RKO (cell line): ENCODE results near the gene CD247.

ENCODE experiments used
- DNase-seq: peaks from one replicate; pipeline ENCODE4 v3.0.0-alpha.2; 2016; ENCODE audit warnings: low spot score

The CD247 gene

DNA sequence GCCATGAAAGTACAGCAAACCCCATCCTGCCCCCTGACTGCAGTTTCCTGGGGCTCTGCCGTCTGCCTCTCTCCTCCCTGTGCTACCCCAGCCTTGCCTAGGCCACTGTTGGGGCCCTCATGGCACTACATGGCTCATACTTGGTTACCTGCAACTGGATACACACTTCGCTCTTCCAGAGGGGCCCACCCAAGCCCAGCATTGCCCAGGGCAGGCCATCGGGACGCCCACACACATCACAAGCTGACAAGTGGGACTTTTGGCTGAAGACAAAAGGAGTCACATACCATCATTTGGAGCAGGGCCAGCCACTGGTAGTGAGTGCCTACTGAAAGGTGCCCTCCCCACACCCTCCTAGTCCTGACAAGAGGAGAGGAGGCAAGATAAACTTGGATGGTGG is 82.8 kb downstream of the CD247 start:
- DNase-seq, result no peak

DNA sequence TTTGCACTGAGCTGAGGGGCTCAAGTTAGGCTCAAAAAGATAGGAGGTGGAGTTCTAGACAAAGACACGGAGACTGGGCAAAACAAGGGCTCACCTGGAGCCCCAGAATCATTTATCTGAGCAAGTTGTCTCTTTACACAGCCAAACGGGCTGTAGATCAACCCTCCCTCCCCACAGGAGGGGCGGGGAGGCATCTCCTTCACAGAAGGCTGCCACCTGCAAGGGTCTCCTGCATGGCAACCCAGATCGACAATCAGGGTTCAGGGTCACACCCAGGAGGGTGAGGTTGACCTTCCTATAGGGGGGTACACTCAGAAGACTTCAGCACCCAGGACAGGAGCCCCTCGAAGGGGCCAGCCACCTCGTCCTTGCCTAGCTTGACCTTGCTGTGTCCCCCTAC is 84.0 kb downstream of the CD247 start:
- DNase-seq, result no peak

- no peak for DNase-seq
Observed at GRCh38 chr1:167433884-167434283, 84.4 kb downstream of the CD247 start.

DNA sequence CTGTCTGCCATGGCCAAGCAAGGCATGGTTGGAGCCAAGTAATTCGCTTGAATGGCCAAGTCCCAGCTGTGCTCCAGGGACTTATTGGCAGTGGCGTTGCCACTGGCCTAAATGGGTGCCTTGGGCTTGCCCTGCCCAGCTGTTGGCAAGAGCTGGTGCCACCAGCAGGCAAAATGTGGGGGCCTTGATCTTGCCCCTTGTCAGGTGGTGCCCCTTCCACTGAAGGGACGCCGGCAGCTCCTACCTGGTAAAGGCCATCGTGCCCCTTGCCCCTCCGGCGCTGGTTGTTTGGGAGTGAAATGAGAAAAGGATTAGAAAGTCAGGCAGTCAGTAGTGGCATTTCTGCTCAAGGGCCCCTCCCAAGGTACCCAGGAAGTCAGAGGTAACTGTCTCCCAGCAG is 85.5 kb downstream of the CD247 start:
- DNase-seq, result no peak

DNA sequence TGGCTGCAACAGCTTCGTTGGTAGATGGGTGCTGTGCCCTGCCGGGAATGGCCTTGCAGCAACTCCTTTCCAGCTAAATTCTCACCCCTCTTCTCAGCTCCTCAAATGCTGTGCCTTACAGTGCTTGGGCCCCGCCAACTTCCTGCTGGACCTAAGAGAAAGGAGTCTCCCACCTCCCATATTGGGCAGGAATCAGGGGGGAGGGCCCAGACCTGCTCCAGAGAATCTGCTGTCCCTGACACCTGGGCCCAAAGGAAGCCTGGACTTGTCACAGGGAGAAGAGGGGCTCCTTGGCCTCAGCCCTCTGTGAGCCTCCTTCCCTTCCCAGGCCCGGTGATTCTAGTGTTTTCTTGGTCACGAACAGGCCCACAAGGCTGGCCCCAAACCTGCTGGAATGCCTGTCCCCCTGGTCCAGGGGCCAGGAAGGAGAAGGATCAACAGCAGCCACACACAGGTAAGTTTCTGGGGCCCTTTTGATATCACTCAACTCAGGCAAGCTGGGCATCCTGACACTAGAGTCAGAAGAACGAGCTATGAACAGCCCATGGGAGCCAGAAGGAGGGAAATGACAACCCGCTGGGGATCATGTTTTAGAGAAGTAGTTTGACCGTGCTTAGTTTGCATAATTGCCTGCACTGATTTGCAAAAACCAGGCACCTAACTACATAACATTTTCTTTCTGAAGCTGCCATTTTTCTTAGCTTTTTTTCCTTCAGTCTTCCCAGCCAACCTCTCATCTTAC is 86.2 kb downstream of the CD247 start:
- no peak for DNase-seq

- no peak for DNase-seq
Observed at GRCh38 chr1:167431261-167431908, 86.9 kb downstream of the CD247 start.

GRCh38 chr1:167430849-167431242 is 87.5 kb downstream of the CD247 start:
- DNase-seq, result no peak

DNA sequence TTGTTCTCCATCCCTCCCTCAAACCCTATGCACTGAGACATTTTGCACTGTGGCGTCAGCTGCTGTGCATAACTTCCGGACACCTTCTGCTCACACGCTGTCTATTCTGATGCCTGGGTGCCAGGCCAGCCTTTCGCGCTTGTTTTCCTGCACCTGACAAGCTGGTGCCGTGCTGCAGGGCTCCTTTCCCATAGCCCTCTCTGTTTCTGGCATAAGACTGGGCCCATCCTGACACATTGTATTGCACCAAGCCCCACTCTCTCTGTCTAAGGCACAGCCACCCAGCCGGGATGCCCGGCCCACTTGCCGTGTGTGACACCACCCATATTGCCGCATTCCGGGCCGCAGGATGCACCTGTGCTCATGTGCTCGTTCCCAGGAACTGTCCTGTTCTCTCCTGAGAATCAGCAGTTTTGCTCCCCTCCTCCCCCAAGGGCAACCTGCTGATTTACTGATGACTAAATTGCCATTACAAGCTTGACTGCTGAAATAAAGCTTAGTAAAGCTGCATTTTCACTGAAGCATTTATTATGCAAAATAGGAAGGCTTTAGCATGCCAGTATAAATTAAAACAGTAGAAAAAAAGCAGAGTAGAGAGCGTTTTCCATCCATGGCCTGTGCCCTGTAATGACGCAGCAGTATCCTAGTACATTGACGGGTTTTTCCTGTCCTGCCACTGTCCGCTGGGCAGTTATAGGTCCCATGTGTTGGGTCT is 88.0 kb downstream of the CD247 start:
- no peak for DNase-seq

DNA sequence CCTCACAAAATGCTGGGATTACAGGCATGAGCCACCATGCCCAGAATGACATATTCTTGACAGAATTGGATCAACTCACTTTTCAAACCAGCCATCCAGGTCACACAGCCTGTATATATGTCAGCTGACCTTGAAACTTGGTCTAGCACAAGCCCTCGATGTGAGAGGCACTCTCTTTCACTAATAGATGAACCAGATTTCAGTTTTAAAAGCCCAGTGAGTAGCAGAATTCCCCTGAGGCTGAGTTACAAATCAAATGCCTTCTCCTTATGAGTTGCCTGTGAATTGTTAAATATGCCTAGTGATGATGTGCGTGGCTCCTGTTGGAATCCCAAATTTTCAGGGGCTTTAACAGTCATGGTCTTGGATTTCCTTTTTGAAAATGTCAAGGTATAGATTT is 88.7 kb downstream of the CD247 start:
- no peak for DNase-seq

DNA sequence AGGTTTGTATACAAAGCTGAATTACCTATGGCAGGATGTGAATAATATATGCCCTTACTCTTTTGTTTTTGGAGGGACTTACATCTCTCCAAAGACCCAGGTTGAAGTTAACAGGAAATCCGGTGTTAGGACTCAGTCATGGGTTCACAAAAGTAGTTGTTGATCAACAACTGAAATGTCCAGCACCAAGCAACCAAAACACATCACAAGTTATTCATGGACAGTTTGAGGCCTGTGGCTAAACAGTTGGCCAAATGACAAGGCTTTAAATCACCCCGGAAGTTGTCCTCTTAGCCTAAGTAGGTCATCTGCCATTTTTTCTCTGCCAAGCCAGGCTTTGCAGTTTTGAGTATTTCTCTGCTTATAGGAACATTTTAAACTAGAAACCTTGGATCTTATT is 89.9 kb downstream of the CD247 start:
- DNase-seq, result peak; percentile 9

DNA sequence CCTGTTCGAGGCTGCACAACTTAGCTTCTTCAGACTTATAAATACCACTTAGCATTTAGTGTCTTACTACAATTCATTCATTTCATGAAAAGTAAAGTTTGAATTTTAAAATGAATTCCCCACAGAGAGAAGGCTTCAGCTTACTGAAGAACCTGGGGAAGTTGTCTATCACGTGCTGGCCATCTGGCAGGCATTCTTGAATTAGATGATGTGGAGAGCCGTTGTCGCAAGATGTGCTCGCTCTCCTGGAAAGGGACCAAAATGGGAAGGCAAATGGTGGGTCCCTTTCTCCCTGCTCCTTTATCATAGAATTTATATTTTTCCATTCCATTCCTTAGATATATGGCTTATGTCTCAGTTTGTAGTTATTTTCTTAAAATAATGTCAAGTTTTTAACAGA is 90.5 kb downstream of the CD247 start:
- no peak for DNase-seq

GRCh38 chr1:167426716-167427115 is 91.6 kb downstream of the CD247 start:
- DNase-seq, result no peak

- no peak for DNase-seq
Observed at GRCh38 chr1:167425482-167425881, 92.8 kb downstream of the CD247 start.

DNA sequence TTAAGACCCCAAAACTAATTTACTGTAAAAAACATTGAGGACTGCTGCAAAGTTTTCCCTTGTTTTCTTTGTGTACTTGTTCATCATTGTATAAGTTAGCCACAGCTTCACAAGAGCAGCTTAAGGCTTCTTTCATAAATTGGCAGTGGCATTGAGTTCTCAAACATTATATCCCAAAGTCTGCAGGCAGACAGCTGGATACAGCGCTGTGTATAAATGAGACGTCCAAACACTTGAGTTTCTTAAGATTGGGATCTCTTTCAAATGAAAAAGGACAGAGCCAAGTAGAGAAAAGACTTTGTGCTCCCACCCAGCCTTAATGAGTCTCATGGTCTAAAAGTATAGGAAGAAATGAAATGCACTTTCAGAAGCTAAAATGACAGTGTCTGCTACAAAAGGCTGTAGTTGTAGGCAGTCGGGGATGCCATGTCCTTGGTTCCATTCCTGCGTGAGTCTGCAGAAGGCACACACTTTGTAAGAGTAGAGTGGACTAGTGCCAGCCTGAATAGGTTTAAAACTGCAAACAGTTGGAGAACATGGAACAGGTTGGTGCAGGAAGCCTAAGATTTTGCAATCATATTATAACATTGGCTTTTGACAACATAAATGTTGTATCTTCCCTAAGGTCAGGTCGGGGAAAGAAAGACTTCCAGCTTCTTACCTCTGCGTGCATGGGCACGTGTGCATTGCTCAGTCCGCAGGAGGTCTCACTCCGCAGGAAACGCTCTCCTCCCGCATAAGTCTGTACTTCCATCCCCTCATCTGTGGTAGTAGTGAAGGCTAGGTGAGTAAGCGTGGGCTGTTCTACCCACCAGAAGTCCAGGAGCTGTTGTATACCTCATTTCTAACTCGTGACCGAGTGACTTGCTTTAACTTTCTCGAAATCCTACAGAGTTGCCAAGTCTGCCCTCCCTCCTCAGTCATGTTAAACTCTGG is 94.4 kb downstream of the CD247 start:
- no peak for DNase-seq

GRCh38 chr1:167420510-167420909 is 97.8 kb downstream of the CD247 start:
- no peak for DNase-seq

DNA sequence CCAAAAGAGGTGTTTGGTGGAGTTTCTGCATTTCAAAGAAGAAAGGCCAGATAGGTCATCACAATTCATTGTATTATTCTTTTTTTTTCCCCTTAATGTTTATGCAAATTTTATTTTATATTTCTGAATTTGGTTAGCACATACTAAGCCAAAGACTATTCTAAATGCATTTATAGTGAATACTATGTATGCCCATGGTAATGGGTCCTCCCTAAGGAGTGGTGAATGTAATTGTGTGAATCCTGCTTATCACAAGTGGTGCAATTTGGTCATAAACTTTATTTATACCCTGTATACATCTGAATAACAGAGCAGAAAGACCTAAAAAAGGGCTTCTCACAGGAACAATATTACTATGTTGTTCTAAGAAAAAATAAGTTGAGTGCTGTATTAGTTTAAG is 99.1 kb downstream of the CD247 start:
- DNase-seq, result no peak

- DNase-seq, result no peak
Observed at GRCh38 chr1:167418391-167418790, 99.9 kb downstream of the CD247 start.

GRCh38 chr1:167416506-167416905 is 101.8 kb downstream of the CD247 start:
- DNase-seq, result no peak

GRCh38 chr1:167413328-167413727 is 105.0 kb downstream of the CD247 start:
- DNase-seq, result no peak

DNA sequence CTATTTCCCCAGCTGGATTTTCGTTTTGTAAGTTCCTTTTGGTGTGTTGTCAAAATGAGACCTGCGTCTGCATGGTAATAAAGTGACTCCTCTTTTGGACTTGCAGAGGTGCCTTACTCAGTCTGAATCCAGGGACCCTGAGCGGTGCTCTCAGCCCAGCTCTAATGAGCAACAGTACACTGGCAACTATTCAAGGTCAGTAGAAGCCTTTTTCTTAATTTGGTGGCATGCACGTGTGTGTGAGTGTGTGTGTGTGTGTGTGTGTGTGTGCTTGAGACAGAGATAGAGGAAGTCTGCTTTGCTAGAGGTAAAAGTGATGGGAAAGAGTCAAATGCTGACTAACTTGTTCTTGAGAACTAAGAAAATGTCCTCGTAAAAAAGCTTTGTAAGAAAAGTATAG is 105.4 kb downstream of the CD247 start:
- no peak for DNase-seq

- DNase-seq, result no peak
Observed at GRCh38 chr1:167412072-167412471, 106.3 kb downstream of the CD247 start.

- peak; percentile 4 for DNase-seq
Observed at GRCh38 chr1:167409183-167409582, 109.1 kb downstream of the CD247 start.
